Erythroblast (primary cell): Measurements from ENCODE around the gene PHKA1.
"Not testable (repeated sequence)": the region's sequence is repeated elsewhere in the genome, so short reads cannot be mapped to it uniquely, and the experiment has no call there.

Experiments used
- DNase-seq, 2 experiments: peaks; one replicate each; lab custom pipeline; 2025; lab: John Stamatoyannopoulos, UW
- GATA1 ChIP-seq: IDR thresholded peaks from 2 replicates; pipeline ENCODE4 v1.6.1; 2011; ENCODE audit warnings: low read depth, mild to moderate bottlenecking, control low read depth, low read length, moderate library complexity
- POLR2A ChIP-seq: IDR thresholded peaks from 2 replicates; pipeline ENCODE4 v1.6.1; 2011; ENCODE audit warnings: mild to moderate bottlenecking, low read length

PHKA1 gene

DNA sequence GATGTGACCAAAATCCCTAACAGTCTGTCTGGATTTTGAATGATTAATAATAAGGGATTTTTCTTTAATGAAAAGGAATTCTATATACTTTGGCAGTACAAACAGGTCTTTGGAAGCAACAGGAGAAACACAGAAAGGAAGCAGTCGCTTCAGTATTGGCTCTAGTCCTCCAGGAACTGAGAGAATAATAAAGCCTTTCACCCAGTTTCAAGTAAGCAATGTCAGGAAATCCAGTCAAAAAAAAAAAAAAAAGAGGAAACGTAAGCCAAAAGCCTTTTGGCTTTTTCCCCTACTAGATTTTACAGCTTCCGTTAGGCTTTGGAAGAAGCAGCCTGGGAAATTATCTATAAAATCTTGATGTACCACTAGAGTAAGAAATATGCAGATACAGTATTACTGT lies 79.8 kb downstream of the PHKA1 start:
- DNase-seq = no peak
- no peak for TF ChIP-seq POLR2A
- no peak for TF ChIP-seq GATA1

DNA sequence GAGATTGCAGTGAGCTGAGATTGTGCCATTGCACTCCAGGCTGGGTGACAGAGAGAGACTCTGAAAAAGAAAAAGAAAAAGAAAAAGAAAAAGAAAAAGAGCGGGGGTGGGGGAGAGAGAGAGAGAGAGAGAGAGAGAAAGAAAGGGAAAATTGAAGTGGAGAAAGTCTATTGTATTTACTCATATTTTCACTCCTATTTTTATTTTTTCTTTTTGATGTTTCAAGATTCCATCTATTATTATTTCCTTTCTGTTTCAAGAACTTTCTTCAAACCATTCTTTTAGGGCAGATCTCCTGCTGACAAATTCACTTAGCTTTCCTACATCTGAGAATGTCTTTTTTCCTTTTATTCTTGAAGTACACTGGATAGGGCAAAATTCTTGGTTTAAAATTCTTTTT lies 83.9 kb downstream of the PHKA1 start:
- no peak for TF ChIP-seq GATA1
- no peak for TF ChIP-seq POLR2A
- no peak for DNase-seq

DNA sequence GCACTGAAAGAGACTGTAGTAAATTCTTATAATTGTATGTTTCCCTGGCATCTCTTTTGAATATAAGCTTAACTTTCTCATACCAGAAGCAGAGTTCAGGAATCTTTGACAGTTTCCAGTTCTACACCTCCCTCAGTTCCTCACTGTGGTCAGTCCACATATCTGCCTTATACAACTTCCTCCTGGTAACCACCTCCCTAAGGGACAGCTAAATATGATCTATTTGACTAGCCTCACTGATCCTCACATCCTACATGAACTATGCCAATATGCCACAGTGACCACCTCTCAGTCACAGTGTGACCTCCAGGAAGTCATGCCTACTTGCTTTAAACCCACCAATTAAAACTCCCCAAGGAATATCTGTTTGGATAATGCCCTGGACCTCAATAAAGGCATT lies 89.9 kb downstream of the PHKA1 start:
- DNase-seq = no peak
- TF ChIP-seq POLR2A (no peak), GATA1 (no peak)

DNA sequence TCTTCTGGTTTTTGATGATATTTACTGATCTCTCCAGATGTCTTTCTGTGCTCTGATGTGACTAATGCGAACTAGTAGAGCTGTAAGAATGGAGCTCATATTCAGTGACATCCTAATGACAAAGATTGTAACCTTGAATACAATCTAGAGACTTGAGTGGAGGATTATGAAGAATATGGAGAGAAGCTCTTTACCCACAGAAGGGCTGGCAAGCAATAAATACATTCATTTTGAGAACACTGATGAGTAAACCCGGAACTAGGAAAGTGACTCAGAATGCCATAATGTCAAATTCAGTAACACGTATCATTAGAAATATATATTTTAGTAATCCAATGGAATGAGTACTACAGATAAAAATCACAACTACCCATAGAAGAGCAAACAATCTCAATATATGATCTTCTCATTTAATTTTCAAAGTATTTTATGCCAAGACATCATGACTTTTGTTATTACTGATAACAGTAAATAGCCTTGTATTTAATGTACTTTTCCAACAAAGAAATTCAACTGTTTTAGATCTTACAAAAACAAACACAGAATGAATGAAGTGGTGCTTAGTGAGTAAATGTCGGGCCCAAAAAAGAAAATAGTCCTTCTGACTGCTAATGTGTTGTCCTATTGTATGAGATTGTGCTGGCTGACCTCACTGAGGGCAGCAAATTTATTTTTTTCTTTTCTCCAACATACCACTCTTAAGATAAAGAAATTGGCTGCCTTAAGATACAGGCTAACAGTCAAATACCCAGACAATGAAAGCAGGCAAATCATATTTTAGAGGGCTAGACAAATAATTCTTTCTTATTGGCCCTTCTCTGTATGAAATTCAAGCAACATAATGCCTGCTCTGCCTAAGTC lies 92.3 kb downstream of the PHKA1 start:
- no peak for DNase-seq
- TF ChIP-seq POLR2A (no peak), GATA1 (no peak)

DNA sequence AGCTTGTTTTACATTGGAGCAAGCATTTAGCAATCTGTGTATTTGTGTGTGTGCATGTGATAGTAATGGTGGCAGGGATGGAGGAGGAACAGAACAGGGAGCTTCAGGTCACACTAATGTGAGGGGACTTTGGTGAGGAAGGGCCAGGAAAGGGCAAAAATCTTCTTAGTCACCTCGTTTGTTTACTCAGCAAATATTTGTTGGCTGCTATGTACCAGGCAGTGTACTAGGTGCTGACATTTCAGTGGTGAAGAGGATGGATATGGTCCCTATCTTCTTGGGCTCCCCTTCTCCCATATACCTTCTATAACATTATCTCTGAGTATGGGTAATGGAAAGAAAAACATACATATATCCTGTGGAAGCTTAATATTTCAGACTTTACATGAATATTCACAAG lies 92.9 kb downstream of the PHKA1 start:
- no peak for DNase-seq
- TF ChIP-seq GATA1 (no peak), POLR2A (no peak)

DNA sequence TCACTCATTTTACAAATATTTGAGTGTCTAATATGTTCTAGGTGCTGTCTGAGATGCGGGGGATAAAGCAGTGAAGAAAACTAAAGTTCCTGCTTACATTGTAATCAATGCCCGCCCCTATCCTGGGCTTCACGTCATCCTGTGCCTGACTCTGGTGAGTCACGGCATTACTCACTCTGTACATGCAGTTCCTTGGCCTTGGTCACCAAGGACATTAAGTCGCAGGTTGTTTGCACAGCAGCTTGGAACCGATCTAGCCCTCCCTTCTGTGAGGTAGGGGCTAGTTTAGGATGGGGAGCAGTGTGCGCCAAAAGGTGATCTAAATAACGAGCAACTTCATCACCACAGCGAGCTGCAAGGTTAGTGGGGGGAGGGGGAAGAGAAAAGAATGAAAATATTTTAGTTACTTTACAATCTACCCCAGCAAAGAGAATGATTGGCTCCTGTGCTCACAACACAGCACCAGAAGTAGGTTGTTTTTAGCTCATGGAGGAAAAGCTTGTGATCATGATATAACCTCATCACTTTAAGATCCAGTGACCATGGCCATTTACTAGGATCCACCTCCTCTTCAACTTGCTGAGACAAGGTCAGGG lies 93.5 kb downstream of the PHKA1 start:
- TF ChIP-seq GATA1 = no peak
- no peak for TF ChIP-seq POLR2A
- DNase-seq = peak in 1 of 2 experiments; percentile 41

DNA sequence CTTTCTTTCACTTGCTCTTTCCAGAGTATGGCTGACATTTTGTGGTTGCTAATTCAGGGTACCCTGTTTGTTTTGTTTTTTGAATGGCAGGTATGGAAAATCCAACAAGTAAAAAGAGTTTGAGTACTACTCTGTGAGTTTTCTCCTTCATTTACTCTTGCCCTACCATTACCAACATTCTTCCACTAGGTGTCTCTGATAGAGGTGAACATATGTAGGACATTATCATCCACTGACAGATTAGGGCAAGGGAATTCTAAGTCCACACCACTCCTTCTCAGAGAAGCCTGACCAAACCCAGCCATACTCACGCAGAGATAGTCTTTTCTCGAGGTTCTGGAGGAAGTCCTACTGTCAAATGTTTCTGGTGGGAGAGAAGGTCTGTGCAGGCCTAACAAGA lies 104.8 kb downstream of the PHKA1 start:
- peak; percentile 0 to 3 for DNase-seq
- TF ChIP-seq GATA1 = no peak
- TF ChIP-seq POLR2A = no peak

DNA sequence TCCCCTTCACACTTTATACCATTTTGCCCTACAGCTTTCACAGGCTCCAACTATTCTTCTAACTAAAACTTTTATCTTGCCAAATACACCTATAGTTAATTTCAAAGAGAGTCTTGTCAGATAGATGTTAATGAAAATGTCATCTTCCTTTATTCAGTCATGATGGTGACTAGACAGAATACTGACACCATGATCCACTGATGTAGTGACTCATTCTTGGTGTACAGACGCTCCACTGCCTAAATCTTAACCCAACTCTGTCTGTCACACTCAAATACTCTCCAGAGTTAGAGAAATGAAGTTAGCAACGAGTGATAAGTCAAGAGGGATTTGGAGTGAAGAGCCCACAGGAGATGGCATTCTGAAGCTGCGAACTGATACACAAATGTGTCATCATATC lies 109.4 kb downstream of the PHKA1 start:
- TF ChIP-seq GATA1 = no peak
- no peak for TF ChIP-seq POLR2A
- DNase-seq = peak in 1 of 2 experiments; percentile 1

DNA sequence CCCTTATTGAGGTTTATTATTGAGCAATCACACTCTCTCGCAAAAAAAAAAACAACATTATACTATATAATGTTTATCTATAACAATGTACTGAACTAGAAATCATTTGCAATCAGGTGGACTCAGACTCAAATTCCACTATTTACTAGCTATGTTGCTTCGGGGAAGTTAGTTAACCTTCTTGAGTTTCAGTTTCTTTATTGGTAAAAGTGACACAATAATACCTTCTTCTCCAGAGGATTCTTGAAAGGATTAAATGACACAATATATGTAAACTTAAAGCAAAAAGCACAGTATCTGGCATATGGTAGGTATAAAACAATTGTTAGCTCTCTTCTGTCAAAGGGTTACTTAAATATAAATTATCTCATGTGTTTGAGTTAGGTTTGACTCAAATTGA lies 110.0 kb downstream of the PHKA1 start:
- DNase-seq = no peak
- TF ChIP-seq POLR2A (no peak), GATA1 (no peak)

DNA sequence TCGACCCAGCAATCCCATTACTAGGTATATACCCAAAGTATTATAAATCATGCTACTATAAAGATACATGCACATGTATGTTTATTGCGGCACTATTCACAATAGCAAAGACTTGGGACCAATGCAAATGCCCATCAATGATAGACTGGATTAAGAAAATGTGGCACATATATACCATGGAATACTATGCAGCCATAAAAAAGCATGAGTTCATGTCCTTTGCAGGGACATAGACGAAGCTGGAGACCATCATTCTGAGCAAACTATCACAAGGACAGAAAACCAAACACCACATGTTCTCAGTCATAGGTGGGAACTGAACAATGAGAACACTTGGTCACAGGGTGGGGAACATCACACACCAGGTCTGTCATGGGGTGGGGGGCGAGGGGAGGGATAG lies 123.1 kb downstream of the PHKA1 start:
- not testable (repeated sequence) for DNase-seq

DNA sequence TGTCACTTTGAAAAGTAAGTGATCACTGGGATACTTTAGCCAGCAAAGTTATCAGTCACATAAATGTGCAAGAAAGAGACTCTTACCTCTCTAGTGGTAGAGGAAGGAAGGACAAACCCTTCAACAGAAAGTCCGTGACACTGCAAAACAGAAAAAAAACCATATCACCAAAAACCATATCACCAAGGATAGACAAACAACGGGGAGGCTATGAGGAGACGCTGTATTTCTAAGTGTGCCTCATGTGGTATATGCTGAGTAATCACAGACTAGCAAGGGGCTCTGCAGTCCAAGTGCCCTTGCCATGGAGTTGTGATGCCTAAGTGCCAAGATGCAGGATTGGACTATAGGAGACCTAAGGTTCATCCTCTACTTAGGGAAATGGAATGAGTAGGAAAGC lies 129.9 kb downstream of the PHKA1 start:
- TF ChIP-seq GATA1 (no peak), POLR2A (no peak)
- DNase-seq = peak; percentile 0 to 9

DNA sequence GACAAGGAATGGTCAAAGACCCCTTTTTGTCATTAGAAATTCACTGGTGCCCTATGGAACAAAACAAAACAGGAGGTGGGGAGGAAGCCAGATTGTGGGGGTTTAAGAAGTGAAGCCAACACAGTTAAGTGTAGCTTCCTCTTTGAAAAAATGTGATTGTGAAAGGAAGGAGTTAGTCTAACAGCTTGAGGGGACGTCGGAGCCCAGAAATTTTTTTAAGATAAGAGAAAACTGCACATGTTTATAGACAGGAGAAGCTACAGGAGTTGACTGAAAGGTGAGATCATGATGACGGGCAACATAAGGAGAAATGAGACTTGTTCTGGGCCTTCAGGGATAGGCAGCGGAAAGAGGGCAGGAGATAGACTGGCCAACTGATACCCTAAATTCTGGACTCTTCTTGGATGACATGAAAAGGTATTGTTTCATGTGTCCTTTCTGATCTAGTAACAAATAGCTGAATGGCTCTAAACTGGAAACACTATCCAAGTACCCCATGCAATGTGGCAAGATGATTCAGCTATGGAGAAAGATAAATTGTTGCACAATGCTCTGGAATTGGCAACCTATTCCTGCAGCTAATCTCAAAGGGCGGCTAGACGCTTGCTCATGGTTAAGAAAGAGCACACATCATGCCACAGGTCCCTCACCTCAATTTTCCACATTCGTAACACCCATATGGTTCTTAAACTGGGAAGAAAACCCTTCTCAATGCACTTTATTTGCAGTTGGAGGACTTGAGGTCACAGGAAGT lies 137.8 kb downstream of the PHKA1 start:
- TF ChIP-seq POLR2A (no peak), GATA1 (no peak)
- peak; percentile 1 to 33 for DNase-seq

DNA sequence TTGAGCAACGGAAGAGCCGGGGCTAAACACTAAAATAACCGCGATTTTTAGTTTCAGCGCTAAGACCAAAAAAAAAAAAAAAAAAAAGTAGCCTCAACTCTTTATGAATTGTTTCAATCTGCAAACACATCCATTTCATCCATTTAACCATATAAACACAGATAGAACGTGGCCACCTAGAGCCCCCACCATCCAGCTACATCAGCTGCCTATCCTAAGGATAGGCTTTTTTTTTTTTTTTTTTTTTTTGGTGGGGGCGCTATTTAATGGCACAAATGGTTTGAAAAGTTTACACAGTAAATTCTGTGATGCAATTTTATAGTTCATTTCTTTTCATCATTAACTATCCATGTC lies 141.0 kb downstream of the PHKA1 start:
- DNase-seq = no peak
- TF ChIP-seq GATA1 (no peak), POLR2A (no peak)

DNA sequence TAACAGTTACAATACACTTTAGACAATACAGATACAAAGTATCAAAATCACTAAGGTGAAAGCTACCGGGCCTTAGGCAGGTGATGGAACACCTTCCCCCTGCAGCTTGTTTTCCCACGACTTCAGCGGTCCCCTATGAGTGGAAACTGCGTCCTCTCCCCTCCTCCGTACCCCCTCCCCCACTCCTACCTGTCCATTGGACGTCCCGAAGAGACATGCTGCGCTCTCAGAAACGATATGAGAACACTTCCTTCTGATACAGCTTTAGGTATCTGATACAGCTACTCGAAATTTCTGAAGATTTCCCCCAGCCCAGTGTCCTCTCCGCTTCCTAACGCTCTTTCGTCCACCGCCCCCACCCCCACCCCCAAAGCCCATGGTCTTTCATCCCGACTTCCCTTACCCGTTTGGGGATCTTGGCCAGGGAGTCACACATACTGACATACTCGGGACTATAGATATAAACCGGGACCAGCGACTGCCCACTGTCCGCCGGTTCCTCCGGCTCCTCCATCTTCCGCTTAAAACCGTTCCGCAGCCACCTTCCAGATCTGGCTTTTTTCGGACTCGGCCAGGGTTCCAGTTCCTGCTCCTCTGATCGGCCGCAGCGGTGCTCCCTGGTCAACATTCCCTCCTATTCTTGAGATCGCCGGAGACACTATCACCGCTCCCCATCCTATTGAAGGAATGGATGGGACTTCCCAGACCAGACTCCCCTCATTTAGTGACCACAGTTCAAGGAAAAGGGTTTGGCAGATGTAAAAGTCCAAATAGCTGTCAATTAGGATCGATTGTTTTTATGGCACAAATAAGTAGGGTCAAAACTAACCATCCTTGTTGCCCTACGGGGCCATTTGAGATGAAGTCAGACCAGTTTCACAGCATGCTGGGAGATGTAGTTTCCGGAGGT lies 141.6 kb downstream of the PHKA1 start, which contains the start of gene HDAC8:
TSS of gene HDAC8 (minus strand) at position 596 of the 910 bp plus-strand sequence. CDS start at position 514, 82 bp downstream.
- peak; percentile 84 to 85 for DNase-seq
- no peak for TF ChIP-seq GATA1
- TF ChIP-seq POLR2A = peak; percentile 34
